GM19099 (cell line): ENCODE measurements around the gene RAB20.

Source experiments
- POLR2A ChIP-seq: IDR thresholded peaks from 3 replicates; pipeline ENCODE4 v1.6.1; 2011; ENCODE audit warnings: low read depth; ENCODE audit not compliant: insufficient read length; ENCODE audit errors: extremely low read depth

Gene RAB20

GRCh38 chr13:110562696-110563462 is 1.4 kb upstream of the RAB20 start:
- no peak for TF ChIP-seq POLR2A

- TF ChIP-seq POLR2A, result no peak
These were observed 595 bp upstream of the RAB20 start for GRCh38 chr13:110562036-110562597.

- no peak for TF ChIP-seq POLR2A
These were observed 750 bp downstream of the RAB20 start for GRCh38 chr13:110560601-110561343.

GRCh38 chr13:110559986-110560385 is 1.5 kb downstream of the RAB20 start:
- TF ChIP-seq POLR2A, result no peak

- no peak for TF ChIP-seq POLR2A
These were observed 2.0 kb downstream of the RAB20 start for GRCh38 chr13:110559429-110559943.

GRCh38 chr13:110557610-110558305 is 3.8 kb downstream of the RAB20 start:
- TF ChIP-seq POLR2A, result no peak

- no peak for TF ChIP-seq POLR2A
These were observed 4.4 kb downstream of the RAB20 start for GRCh38 chr13:110557082-110557481.

- TF ChIP-seq POLR2A, result no peak
These were observed 5.3 kb downstream of the RAB20 start for GRCh38 chr13:110556224-110556606.

GRCh38 chr13:110555601-110556223 is 5.8 kb downstream of the RAB20 start:
- no peak for TF ChIP-seq POLR2A

- TF ChIP-seq POLR2A, result no peak
These were observed 6.6 kb downstream of the RAB20 start for GRCh38 chr13:110554946-110555345.

GRCh38 chr13:110554227-110554836 is 7.2 kb downstream of the RAB20 start:
- TF ChIP-seq POLR2A, result no peak

GRCh38 chr13:110553417-110553816 is 8.1 kb downstream of the RAB20 start:
- no peak for TF ChIP-seq POLR2A

- no peak for TF ChIP-seq POLR2A
These were observed 8.8 kb downstream of the RAB20 start for GRCh38 chr13:110552767-110553166.

GRCh38 chr13:110551284-110551683 is 10.2 kb downstream of the RAB20 start:
- no peak for TF ChIP-seq POLR2A
